ENCODE results near the gene DLG1.

The DLG1 gene

GRCh38 chr3:197012540-197012883 is 285.9 kb downstream of the DLG1 start:
- no peak for DNase-seq

DNA sequence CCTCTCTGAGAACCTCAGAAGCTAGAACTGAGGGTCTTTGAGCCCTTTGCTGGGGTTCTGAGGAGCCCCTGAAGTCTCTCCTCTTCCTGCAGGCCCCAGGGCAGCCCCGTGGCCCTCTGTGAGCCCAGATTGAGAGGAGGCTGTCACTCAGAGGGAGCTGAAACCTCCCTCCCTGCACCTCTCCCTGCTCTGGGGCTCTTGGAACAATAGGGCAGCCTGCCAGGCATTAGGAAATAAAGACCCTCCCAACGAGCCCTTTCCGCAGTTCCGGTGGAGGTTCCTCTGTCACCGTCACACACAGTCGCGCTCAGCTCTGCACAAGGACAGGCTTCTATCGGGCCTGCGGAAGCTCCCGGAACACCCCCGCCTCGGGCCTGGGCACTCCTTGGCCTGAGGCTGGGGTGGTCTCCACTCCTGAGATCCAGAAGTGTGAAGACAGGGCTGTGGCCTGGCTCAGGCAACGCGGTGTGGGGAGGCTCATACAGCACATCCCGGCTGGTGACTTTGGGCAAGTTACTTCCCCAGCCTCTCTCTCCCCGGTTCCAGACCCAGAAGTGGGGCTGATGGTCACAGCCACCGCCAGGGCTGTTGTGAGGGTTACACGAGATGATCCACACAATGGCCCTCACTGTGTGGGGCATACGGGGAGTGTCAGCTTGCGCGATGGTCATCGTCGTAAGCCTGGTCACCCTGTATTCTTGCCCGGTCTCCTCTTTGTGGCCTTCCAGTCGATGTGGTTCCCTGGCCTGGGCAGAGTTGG is 286.5 kb downstream of the DLG1 start:
- no peak for DNase-seq

GRCh38 chr3:197010556-197011351 is 287.7 kb downstream of the DLG1 start:
- DNase-seq, result no peak

DNA sequence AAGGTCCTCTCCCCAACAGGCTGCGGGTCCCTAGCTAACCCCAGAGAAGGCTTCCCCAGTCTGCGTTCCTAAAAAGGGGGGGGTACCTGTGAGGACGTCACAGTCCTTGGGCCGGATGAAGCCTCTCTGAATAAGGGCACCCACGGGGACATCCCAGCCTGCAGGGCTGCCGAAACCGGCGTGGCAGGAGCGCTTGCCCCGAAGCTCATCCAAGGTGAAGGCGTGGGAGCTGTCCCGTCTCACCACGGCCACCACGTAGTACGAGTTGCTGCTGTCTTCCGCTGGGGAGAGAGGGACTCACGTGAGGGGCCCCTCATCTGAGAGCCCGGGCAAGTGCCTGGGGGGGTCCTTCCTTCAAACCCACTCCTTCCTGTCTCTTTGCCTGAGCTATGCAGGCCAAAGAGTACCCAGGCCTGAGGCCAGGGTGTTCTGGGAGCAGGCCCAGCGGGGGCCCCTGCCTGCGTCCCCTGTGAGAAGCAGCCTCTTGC is 288.8 kb downstream of the DLG1 start:
- no peak for DNase-seq

GRCh38 chr3:197008436-197009209 is 289.8 kb downstream of the DLG1 start:
- no peak for DNase-seq

- DNase-seq, result no peak
These were observed 290.5 kb downstream of the DLG1 start for GRCh38 chr3:197007953-197008352.

GRCh38 chr3:197007296-197007940 is 291.0 kb downstream of the DLG1 start:
- no peak for DNase-seq

GRCh38 chr3:197006860-197007259 is 291.6 kb downstream of the DLG1 start:
- DNase-seq, result no peak

- DNase-seq, result no peak
These were observed 292.0 kb downstream of the DLG1 start for GRCh38 chr3:197006446-197006845.

GRCh38 chr3:197003461-197004385 is 294.7 kb downstream of the DLG1 start:
- peak; percentile 22 for DNase-seq

DNA sequence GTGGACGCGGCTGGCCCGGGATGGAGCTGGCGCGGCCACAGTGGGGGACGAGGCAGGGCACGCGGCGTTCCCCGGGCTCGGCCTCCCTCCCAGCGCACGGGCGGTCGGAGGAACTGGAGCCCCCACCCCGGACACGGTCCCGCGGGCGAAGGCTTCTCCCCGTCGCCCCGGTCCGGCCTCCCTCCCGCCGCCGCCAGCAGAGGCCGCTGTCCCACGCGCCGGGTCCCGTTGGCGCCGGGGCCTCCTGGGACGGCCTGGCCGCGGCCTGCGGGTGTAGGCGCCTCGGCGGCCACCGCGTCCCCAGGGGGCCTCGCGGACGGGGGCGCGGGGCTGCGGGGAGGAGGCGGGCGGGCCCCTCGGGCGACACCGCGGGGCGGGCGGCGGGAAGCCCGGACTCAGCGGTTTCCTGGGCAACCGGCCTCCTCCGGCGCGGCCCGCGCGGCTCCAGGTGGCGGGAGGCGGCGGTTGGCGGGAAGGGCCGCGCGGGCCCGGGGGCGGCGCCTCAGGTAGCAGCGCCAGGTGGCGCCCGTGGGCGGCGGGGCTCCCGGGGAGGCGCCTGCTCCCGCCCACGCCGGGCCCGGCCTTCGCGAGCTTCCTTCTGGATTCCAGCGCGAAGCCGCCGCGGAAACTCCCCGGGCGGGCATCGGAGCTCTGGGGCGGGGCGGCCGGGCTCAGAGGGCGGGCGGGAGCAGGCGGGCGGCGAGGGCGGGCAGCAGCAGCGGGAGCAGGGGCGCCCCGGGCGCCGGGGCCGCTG is 295.5 kb downstream of the DLG1 start:
- DNase-seq, result peak; percentile 76

DNA sequence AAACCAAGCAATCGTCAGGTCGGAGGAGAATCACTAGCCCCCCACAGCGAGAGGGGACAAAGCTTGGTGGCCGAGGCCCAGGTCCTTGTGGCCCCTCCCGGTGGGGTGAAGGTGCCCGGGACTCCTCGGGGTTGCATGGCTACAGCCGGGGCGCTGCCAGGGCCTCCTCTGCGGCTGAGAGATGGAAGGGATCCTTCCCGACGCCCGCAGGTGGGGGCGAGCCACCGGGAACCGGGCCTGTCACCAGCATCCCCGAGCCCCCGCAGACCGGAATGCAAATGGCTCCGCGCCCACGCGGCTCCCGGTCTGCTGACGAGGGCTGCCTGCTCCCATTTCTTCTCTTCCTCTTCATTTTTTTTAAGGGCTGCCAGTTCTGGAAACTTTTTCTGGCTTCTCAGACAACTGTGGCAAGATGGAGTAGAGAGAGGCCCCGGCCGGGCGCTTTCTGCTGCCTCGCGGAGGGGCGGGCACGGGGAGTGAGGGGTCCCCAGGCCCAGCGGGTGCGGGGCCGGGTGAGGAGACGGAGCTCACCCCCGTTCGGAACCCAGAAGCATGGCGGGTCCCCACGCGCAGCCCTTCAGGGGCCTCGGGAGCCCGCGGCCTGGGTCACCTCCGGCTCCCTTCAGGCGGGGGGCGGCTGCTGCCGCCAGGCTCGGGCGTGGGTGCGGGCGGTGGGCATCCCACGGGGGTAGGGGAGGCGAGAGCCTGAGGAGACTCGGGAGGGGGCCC is 296.3 kb downstream of the DLG1 start:
- no peak for DNase-seq

- no peak for DNase-seq
These were observed 297.1 kb downstream of the DLG1 start for GRCh38 chr3:197001106-197001971.

DNA sequence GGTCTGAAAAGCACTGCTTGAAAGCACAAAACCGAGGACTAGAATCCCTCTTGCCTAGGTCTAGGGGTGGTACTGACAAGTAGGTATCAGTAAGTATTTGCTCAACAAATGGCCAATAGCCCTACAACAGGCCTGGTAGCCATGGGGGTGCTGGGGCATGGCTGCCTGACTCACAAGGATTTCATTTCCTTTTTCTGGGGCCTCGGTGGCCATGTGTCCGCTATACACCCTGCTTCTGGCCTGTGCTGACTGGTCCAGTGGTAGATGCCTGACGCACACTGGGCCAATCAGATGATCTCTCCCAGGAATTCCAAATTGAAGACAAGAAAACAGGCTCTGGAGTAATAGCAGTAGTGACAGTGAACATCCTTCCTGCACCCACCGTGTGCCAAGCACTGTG is 298.2 kb downstream of the DLG1 start:
- peak; percentile 13 for DNase-seq

DNA sequence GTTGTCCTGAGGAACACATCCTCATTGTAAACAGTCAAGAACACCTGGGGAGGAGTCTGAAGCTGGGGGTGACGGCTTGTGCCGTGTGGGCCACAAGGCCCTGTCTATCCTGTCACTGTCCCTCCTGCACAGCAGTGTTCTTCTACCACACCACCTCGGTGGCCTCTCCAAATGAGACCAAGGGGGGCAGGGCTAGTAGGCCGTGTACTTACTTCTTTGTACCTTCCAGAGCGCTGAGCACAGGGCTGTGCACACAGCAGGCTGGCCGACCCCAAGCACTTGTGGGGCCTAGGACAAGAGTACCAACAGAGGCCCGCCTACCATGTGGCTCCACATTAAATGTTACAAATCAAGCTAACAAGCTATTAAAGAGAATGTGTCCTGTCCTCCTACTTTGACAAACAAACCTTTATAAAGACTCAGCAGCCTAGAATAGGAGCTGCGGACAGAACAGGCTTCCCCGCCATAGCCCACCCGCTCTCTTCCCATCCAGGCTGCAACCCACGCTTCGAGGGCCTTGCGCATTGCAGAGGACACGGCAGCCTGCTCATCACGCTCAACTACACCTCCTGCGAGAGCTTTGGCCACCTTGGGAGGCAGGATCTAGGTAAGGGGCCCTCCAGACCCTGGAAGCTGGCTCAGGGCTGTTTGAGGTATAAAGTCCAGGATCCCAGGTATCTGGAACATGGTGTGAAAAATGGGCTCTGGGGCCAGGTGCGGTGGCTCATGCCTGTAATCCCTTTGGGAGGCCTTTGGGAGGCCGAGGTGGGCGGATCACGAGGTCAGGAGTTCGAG is 299.2 kb downstream of the DLG1 start:
- DNase-seq, result no peak

GRCh38 chr3:196997311-196997710 is 301.1 kb downstream of the DLG1 start:
- DNase-seq, result no peak

- no peak for DNase-seq
These were observed 301.8 kb downstream of the DLG1 start for GRCh38 chr3:196996454-196997265.

Data from fibroblast of skin of scalp (primary cell).